Upper lobe of right lung (tissue), 1 donor: ENCODE results near the gene APBA3. TPM values are rescaled to one million over a fixed set of nuclear protein-coding genes. Genes with fewer than 3 reads are reported as not detected.

Source experiments
- ATAC-seq: fragments of 200-7000 bp; cut with Tn5 transposase; one replicate; pipeline ENCODE4 v1.9.1; 2020; ENCODE audit warnings: mild to moderate bottlenecking, moderate library complexity
- DNase-seq: peaks from one replicate; pipeline ENCODE4 v3.0.0-alpha.2; 2020
- H3K27ac ChIP-seq: fragments of 200-600 bp; one replicate; pipeline ENCODE4 v1.8.0; 2022
- H3K27me3 ChIP-seq: fragments of 200-600 bp; one replicate; pipeline ENCODE4 v1.8.0; 2022; ENCODE audit warnings: mild to moderate bottlenecking
- H3K36me3 ChIP-seq: fragments of 200-600 bp; one replicate; pipeline ENCODE4 v1.8.0; 2022
- H3K4me1 ChIP-seq: fragments of 200-600 bp; one replicate; pipeline ENCODE4 v1.8.0; 2022
- H3K4me3 ChIP-seq: fragments of 200-600 bp; one replicate; pipeline ENCODE4 v1.8.0; 2022; ENCODE audit warnings: mild to moderate bottlenecking
- H3K9me3 ChIP-seq: fragments of 200-600 bp; one replicate; pipeline ENCODE4 v1.8.0; 2022
- CTCF ChIP-seq: fragments of 200-600 bp; IDR thresholded peaks from one replicate; pipeline ENCODE4 v1.8.0; 2022; ENCODE audit warnings: antibody characterized with exemption
- intact Hi-C: fragments of 100-400 bp; cut with DNase I; formaldehyde crosslinking; loops from one replicate; pipeline ENCODE4 v1.11.0; 2022
- total RNA-seq: library from RNA; stranded (reverse); fragmentation: NEBNext Ultra II Directional; extraction: Animal tissue kit (Norgen Biotek cat#: 25700); gene quantifications from one replicate; pipeline ENCODE4 v1.2.1, GENCODE V29; 2021
- donor health status: DM: no; HTN: yes; CAD: no; lungs with severe emphysema.

The APBA3 gene
- total RNA-seq, 1 donor from 2014 or later: 21.9 TPM

- DNase-seq (no peak), ATAC-seq (no peak)
- H3K4me1 ChIP-seq: no peaks in the 10 kb centered on the region
- intact Hi-C loops: no loop called here
- H3K27ac ChIP-seq: no peak within 1 kb of the TSS
- TF ChIP-seq CTCF: no peak
- no peaks in the 10 kb centered on the region for H3K9me3 ChIP-seq
- H3K4me3 ChIP-seq: no peak within 1 kb of the TSS
- peaks cover 11% of the 10 kb centered on the region for H3K36me3 ChIP-seq
- H3K27me3 ChIP-seq: no peaks in the 10 kb centered on the region
These were observed 10.5 kb upstream of the APBA3 start, which contains the start of gene RAX2 for GRCh38 chr19:3771906-3772455. Gene RAX2 (minus strand): TSS chr19:3772228. CDS start chr19:3771742, 486 bp downstream.

GRCh38 chr19:3771000-3771905 is 9.8 kb upstream of the APBA3 start:
- peaks cover 19% of the 10 kb centered on the region for H3K36me3 ChIP-seq
- no peak for TF ChIP-seq CTCF
- no peak overlapping the region for H3K4me3 ChIP-seq
- ATAC-seq (no peak), DNase-seq (no peak)
- H3K9me3 ChIP-seq: no peaks in the 10 kb centered on the region
- H3K27ac ChIP-seq: no peak overlapping the region
- no peaks in the 10 kb centered on the region for H3K4me1 ChIP-seq
- H3K27me3 ChIP-seq: no peaks in the 10 kb centered on the region
- intact Hi-C loops: no loop called here

GRCh38 chr19:3770136-3770999 is 8.9 kb upstream of the APBA3 start:
- H3K4me3 ChIP-seq: no peak overlapping the region
- H3K27ac ChIP-seq: no peak overlapping the region
- H3K4me1 ChIP-seq: no peaks in the 10 kb centered on the region
- peaks cover 28% of the 10 kb centered on the region for H3K36me3 ChIP-seq
- H3K9me3 ChIP-seq: no peaks in the 10 kb centered on the region
- intact Hi-C loops: no loop called here
- no peak for DNase-seq
- ATAC-seq: no peak
- TF ChIP-seq CTCF: no peak
- H3K27me3 ChIP-seq: no peaks in the 10 kb centered on the region

GRCh38 chr19:3769494-3769893 is 8.0 kb upstream of the APBA3 start:
- no peak for TF ChIP-seq CTCF
- no peak for ATAC-seq
- intact Hi-C loops: no loop called here
- no peak overlapping the region for H3K4me3 ChIP-seq
- H3K27me3 ChIP-seq: no peaks in the 10 kb centered on the region
- H3K36me3 ChIP-seq: peaks cover 33% of the 10 kb centered on the region
- DNase-seq: no peak
- H3K9me3 ChIP-seq: no peaks in the 10 kb centered on the region
- H3K4me1 ChIP-seq: no peaks in the 10 kb centered on the region
- no peak overlapping the region for H3K27ac ChIP-seq

GRCh38 chr19:3768748-3769099 is 7.2 kb upstream of the APBA3 start:
- TF ChIP-seq CTCF: no peak
- intact Hi-C loops: no loop called here
- H3K36me3 ChIP-seq: peaks cover 33% of the 10 kb centered on the region
- H3K4me1 ChIP-seq: peaks cover 2% of the 10 kb centered on the region
- DNase-seq (no peak), ATAC-seq (no peak)
- H3K27ac ChIP-seq: no peak overlapping the region
- no peaks in the 10 kb centered on the region for H3K27me3 ChIP-seq
- no peak overlapping the region for H3K4me3 ChIP-seq
- no peaks in the 10 kb centered on the region for H3K9me3 ChIP-seq
